Bronchial epithelial cell (primary cell): ENCODE measurements around the gene KRT15. TPM values are rescaled to one million over a fixed set of nuclear protein-coding genes. Genes with fewer than 3 reads are reported as not detected.
A peak's percentile ranks its signal among the peaks of the same experiment; 100 is the strongest.

Experiments used
- DNase-seq: peaks from one replicate; pipeline ENCODE4 v3.0.0-alpha.2; 2010; ENCODE audit warnings: low read depth
- FAIRE-seq: peaks from 2 replicates; lab custom pipeline; 2011; peaks lifted over from hg19 to GRCh38; lab: Jason Lieb, UNC
- H3K27me3 ChIP-seq: 2 replicates; pipeline ENCODE4 v1.5.1; 2011; ENCODE audit warnings: low read length; ENCODE audit not compliant: control insufficient read depth, insufficient read depth
- H3K36me3 ChIP-seq: 2 replicates; pipeline ENCODE4 v1.5.1; 2011; ENCODE audit warnings: low read length; ENCODE audit not compliant: control insufficient read depth, insufficient read depth
- H3K4me3 ChIP-seq: 2 replicates; pipeline ENCODE4 v1.5.1; 2011; ENCODE audit warnings: mild to moderate bottlenecking, low read depth, low read length, control low read depth
- CTCF ChIP-seq: IDR thresholded peaks from 2 replicates; pipeline ENCODE4 v1.5.1; 2011; ENCODE audit warnings: mild to moderate bottlenecking, moderate library complexity, low read length, control low read depth, inconsistent platforms; ENCODE audit not compliant: insufficient read depth, severe bottlenecking
- total RNA-seq: library from RNA; depleted of rRNA; stranded (reverse); fragments of >200 nt; gene quantifications from 2 replicates; pipeline ENCODE4 v1.2.1, GENCODE V29; 2014

The KRT15 gene
- total RNA-seq, 1 donor from 2014 or later: 67.9 TPM

GRCh38 chr17:41553176-41553575 is 34.5 kb upstream of the KRT15 start:
- DNase-seq (peak; percentile 75), FAIRE-seq (peak; percentile 92)
- TF ChIP-seq CTCF: no peak
- H3K36me3 ChIP-seq: no peaks in the 10 kb centered on the region
- no peaks in the 10 kb centered on the region for H3K27me3 ChIP-seq
- H3K4me3 ChIP-seq: no peak overlapping the region

GRCh38 chr17:41552455-41552854 is 33.8 kb upstream of the KRT15 start:
- FAIRE-seq (no peak), DNase-seq (no peak)
- TF ChIP-seq CTCF: no peak

GRCh38 chr17:41551365-41551764 is 32.7 kb upstream of the KRT15 start:
- Histone ChIP-seq H3K36me3 (no peaks in the 10 kb centered on the region), H3K4me3 (no peak overlapping the region), H3K27me3 (no peaks in the 10 kb centered on the region)
- FAIRE-seq: peak; percentile 66
- TF ChIP-seq CTCF: no peak
- no peak for DNase-seq

More at GRCh38 chr17:41552455-41552854, 33.8 kb upstream of the KRT15 start:
- Histone ChIP-seq H3K4me3 (no peak overlapping the region), H3K36me3 (no peaks in the 10 kb centered on the region), H3K27me3 (no peaks in the 10 kb centered on the region)

GRCh38 chr17:41549596-41550039 is 30.9 kb upstream of the KRT15 start:
- no peak overlapping the region for H3K4me3 ChIP-seq
- FAIRE-seq: no peak
- DNase-seq: no peak
- no peak for TF ChIP-seq CTCF
- H3K36me3 ChIP-seq: no peaks in the 10 kb centered on the region
- no peaks in the 10 kb centered on the region for H3K27me3 ChIP-seq

- peak; percentile 82 for DNase-seq
- Histone ChIP-seq H3K36me3 (no peaks in the 10 kb centered on the region), H3K4me3 (peak overlapping the region; percentile 15), H3K27me3 (no peaks in the 10 kb centered on the region)
- peak; percentile 92 for TF ChIP-seq CTCF
- FAIRE-seq: peak; percentile 82
Measured at GRCh38 chr17:41548844-41549595, 30.3 kb upstream of the KRT15 start.
